HEK293 (cell line): ENCODE data around the gene P4HA2.

ENCODE experiments used
- CTCF ChIP-seq: fragments of 450-650 bp; formaldehyde crosslinking; IDR thresholded peaks from 2 replicates; pipeline ENCODE4 v1.5.1; 2016; ENCODE audit warnings: missing biosample characterization, missing genetic modification characterization
- ZBTB49 ChIP-seq: fragments of 450-650 bp; formaldehyde crosslinking; IDR thresholded peaks from 2 replicates; pipeline ENCODE4 v1.5.1; 2016; ENCODE audit warnings: missing biosample characterization, missing genetic modification characterization, low read depth

GRCh38 chr5:132234684-132235062, 7.0 kb upstream of the P4HA2 start:
- TF ChIP-seq ZBTB49 (tag by site-specific recombination), result no peak
- TF ChIP-seq CTCF (tag by site-specific recombination), result no peak
